HG03342 (cell line): ENCODE measurements around the gene SIGLECL1.
"Not testable (repeated sequence)": the region's sequence is repeated elsewhere in the genome, so short reads cannot be mapped to it uniquely, and the experiment has no call there.

Experiments
- ATAC-seq: cut with Tn5 transposase; IDR thresholded peaks from one replicate; pipeline ENCODE4 v1.9.1; 2021; ENCODE audit warnings: mild to moderate bottlenecking, moderate library complexity; ENCODE audit not compliant: unreplicated experiment

SIGLECL1 gene

DNA sequence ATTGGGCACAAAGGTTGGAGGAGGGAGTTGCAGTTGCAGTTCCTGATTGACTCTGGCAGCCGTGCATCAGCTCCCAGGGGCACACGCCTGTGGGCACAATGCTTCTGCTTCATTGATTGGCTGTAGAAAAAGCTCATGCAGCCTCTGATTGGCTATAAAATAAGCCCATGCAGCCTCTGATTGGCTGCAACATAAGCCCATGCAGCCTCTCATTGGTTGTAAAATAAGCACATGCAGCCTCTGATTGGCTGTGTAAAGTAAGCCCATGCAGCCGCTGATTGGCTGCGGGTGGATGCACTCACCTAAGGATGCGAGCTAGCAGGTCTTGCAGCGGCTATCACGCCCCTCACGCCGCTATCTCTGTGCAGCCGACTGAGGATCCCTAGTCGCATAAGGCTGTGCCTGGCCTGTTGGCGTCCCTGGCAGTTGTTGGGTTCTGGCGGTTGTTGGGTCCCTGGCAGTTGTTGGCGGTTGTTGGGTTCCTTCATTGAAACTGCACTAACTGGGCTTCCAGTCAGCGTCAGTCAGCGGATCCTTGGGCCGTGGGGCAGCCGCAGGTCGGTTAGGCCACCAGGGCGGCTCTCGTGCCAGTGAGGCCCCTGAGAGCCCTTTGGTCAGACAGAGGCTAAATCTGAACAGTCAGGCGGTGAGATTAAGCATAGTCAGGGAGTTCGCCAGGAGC lies at the start of gene SIGLECL1:
SIGLECL1 (plus strand) TSS at position 295 of the 682 bp plus-strand sequence. CDS start 12,993 bp downstream, outside the sequence.
- no peak for ATAC-seq

GRCh38 chr19:51201712-51202111 lies 49.2 kb upstream of the SIGLECL1 start:
- no peak for ATAC-seq

DNA sequence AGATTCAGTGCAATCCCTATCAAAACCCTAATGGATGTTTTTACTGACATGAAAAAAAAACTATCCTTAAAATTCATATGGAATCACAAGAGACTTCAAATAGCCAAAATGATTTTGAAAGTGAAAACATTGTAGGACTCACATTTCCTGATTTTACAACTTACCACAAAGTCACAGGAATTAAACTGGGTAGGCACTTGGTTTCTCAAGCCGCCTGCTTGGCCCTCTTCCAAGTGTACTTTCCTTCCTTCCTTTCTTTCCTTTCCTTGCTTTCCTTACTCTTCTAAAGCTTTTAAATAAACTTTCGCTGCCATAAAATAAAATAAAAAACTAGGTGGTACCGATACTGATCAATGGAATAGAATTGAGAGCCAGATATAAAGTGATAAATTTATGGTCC lies 47.0 kb upstream of the SIGLECL1 start:
- ATAC-seq: no peak

- no peak for ATAC-seq
Measured at GRCh38 chr19:51204321-51204720, 46.6 kb upstream of the SIGLECL1 start.

DNA sequence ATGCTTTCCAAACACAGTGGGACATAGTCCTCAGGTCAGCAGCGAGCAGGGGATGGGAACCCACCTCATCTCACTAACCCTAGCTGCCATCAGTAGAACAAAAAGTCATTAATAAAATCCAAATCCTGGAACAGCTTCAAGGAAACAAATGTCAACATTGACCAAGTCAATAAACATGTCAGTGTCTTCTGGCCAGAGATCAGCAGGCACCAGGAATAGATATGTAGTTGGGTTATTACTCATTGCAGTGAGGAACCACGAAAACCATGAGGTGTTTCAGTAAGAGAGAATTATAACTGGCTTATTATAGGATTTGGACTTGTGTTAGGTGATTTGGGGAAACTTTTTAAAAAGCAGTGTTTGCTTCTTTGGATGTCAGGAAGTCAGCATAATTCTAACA lies 43.1 kb upstream of the SIGLECL1 start:
- no peak for ATAC-seq

DNA sequence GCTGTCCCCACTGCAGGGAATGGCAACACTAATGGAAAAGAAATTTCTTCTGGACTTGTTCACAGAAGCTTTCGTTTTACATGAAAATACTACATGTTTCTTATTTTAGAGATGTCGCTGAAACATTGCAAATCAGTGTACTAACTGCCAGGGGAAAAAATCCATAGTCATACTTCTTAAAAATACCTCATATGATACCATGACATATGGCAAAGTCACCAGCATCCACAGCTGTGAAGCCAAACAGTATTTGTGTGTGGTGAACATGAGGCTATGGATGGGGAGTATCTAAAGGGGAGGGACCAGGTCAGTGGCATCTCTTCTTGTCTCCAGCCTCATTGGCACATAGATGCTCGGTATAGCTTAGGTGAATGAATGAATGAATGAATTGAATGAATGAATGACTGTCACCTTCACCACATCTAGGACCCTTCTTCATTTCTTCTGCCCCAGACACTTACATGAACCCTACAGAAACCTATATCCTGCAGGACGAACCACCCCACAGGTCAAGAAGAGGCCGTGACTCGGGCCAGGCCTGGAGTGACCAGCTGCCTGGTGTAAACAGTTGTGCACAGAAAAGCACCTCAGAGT lies 40.6 kb upstream of the SIGLECL1 start:
- ATAC-seq: no peak

- ATAC-seq: not testable (repeated sequence)
Measured at GRCh38 chr19:51210874-51211361, 40.0 kb upstream of the SIGLECL1 start.

DNA sequence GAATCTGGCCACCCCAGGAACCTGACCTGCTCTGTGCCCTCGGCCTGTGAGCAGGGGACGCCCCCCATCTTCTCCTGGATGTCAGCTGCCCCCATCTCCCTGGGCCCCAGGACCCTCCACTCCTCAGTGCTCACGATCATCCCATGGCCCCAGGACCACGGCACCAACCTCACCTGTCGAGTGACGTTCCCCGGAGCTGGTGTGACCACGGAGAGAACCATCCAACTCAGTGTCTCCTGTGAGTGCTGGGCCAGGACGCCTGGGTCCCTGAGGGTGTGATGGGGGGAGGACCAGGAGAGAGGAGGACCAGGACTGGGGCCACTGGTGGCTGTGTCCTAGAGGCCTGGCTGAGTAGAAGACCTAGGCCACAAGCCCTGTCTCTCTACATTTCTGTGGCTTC lies 39.0 kb upstream of the SIGLECL1 start:
- no peak for ATAC-seq

GRCh38 chr19:51219307-51219706 lies 31.6 kb upstream of the SIGLECL1 start:
- ATAC-seq: no peak

DNA sequence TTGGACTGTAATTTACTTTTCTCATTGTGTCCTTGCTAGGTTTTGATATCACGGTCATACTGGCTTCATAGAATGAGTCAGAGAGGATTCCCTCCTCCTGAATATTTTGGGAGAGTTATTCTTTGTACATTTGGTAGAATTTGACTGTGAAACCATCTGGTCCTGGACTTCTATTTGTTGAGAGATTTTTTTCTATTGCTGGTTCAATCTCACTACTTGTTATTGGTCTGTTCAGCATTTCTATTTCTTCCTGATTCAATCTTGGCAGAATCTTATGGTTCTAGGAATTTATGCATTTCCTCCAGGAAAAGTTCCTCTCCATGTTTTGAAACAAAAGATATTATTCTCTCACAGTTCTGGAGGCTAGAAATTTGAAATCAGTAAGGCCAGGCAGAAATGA lies 30.9 kb upstream of the SIGLECL1 start:
- ATAC-seq: no peak

DNA sequence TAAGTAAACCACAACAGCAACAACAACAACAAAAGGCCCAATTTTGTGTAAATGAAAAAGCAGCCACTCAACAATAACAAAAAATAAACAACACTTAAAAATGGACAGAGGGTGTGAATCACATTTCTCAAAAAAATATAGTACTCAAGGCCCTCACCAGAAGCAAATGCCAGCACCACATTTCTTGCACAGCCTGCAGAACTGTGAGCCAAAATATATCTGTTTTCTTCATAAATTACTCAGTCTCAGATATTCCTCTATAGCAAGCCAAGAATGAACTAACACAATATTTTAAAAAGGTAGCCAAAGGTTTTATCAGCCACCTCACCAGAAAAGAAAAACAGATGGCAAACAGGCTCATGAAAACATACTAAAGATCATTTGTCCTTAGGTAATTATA lies 29.9 kb upstream of the SIGLECL1 start:
- no peak for ATAC-seq

GRCh38 chr19:51224163-51224641 lies 26.7 kb upstream of the SIGLECL1 start:
- ATAC-seq: no peak

- ATAC-seq: not testable (repeated sequence)
Measured at GRCh38 chr19:51224898-51225393, 25.9 kb upstream of the SIGLECL1 start, which contains the start of gene CD33. TSS of gene CD33 (plus strand) at chr19:51225080. CDS start at chr19:51225119, 39 bp downstream.

DNA sequence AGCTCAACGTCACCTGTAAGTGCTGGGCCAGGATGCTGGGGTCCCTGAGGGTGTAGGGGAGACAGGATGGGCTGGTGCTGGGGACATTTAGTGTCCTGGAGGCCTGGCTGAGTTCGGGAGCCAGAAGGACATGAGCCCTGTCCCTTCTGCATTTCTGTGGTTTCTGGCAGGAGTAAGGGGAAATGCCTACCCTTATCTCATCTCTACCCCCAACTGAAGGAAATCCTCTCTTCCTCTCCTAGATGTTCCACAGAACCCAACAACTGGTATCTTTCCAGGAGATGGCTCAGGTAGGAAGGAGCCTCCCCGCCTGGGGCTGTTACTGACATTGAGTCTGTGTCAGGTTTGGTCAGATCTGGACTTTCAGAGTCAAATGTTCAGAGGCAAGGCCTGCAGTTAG lies 24.8 kb upstream of the SIGLECL1 start:
- no peak for ATAC-seq

- no peak for ATAC-seq
Measured at GRCh38 chr19:51227326-51227725, 23.6 kb upstream of the SIGLECL1 start.

DNA sequence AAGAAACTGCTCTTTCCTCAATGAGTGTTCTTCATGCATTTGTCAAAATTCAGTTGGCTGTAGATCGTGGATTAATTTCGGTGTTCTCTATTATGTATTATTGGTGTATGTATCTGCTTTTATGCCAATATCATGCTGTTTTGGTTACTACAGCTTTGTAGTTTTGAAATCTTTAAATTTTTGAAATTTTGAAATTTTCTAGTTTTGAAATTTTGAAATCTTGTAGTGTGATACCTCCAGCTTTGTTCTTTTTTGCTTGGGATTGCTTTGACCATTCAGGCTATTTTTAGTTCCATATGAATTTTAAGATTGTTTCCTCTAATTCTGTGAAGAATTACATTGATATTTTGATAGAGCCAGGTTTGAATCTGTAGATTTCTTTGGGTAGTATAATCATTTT lies 22.9 kb upstream of the SIGLECL1 start:
- no peak for ATAC-seq

- no peak for ATAC-seq
Measured at GRCh38 chr19:51240866-51241265, 10.0 kb upstream of the SIGLECL1 start.

GRCh38 chr19:51242881-51243630 lies 7.8 kb upstream of the SIGLECL1 start:
- no peak for ATAC-seq

DNA sequence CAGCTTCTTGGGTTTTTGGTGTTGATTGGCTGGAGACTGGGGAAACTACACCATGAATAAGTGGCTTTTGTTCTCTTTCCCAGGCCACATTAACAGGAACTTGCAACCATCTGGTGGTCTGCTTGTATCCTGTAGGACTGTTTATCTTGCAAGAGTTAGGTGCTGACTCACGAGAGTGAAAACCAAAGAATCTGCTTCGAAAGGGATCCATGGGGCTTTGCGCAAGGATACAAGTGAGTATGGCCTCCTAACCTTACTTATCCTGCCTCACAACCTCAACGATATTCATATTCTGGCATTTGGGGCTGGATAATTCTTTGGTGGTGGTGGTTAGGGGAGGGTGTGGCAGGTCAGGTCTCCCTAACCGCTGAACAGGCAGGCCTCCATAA lies 4.7 kb upstream of the SIGLECL1 start:
- no peak for ATAC-seq

GRCh38 chr19:51247972-51248590 lies 2.8 kb upstream of the SIGLECL1 start:
- no peak for ATAC-seq

GRCh38 chr19:51251468-51251820 lies 564 bp downstream of the SIGLECL1 start:
- no peak for ATAC-seq
